ENCODE measurements around the gene CCDC33.

GRCh38 chr15:74275957-74276356, 39.8 kb downstream of the CCDC33 start:
- TF ChIP-seq GLIS3 (CRISPR knock-in tag; IDR thresholded peaks at IDR 0.05) (no peak), ZNF8 (CRISPR knock-in tag; IDR thresholded peaks at IDR 0.05) (no peak), ARNTL (CRISPR knock-in tag; IDR thresholded peaks at IDR 0.05; ENCODE audit: borderline replicate concordance, low read depth) (no peak), ZFP30 (CRISPR knock-in tag; IDR thresholded peaks at IDR 0.05) (no peak), ISL1 (CRISPR knock-in tag; IDR thresholded peaks at IDR 0.05) (no peak), SNAI2 (CRISPR knock-in tag; IDR thresholded peaks at IDR 0.05) (no peak), CSRNP3 (CRISPR knock-in tag; IDR thresholded peaks at IDR 0.05) (no peak), PATZ1 (CRISPR knock-in tag; IDR thresholded peaks at IDR 0.05; ENCODE audit: borderline replicate concordance) (no peak), ZNF565 (CRISPR knock-in tag; conservative IDR thresholded peaks at IDR 0.05; ENCODE audit: low read depth) (no peak)

Measured in SK-N-SH treated with all-trans-retinoic acid at 6 μM for 48 hours (cell line).